Gastroesophageal sphincter (tissue), 3 donors: ENCODE data around the gene UBR3.

Experiments
- CTCF ChIP-seq, 4 experiments: fragments of 200-600 bp in 2 of 4; fragments of 450-650 bp in 2 of 4; sonication (generic) in 1 of 4; IDR thresholded peaks; one replicate each; pipeline ENCODE4 v1.5.1; 2017 to 2019; ENCODE audit warnings: antibody characterized with exemption in 4 of 4, mild to moderate bottlenecking in 2 of 4, moderate library complexity in 2 of 4
- POLR2A ChIP-seq, 2 donors: fragments of 450-650 bp; IDR thresholded peaks; one replicate each; pipeline ENCODE4 v1.6.1; 2017; ENCODE audit warnings: antibody characterized with exemption in 2 of 2, mild to moderate bottlenecking in 2 of 2, moderate library complexity in 1 of 2
- POLR2AphosphoS5 ChIP-seq: sonication (generic); formaldehyde crosslinking; IDR thresholded peaks from one replicate; pipeline ENCODE4 v1.6.1; 2017; ENCODE audit warnings: antibody characterized with exemption

GRCh38 chr2:170038734-170039133, 211.5 kb downstream of the UBR3 start:
- TF ChIP-seq CTCF (IDR thresholded peaks at IDR 0.05) (no peak), POLR2AphosphoS5 (no peak), POLR2A (IDR thresholded peaks at IDR 0.05) (no peak)
